HUES48 (cell line): ENCODE measurements around the gene HERC2.

Experiments
- H3K27ac ChIP-seq: one replicate; pipeline ENCODE4 v1.7.0; 2013; ENCODE audit warnings: low read depth, low read length, inconsistent platforms
- H3K27me3 ChIP-seq: 2 replicates; pipeline ENCODE4 v1.6.1; 2013; ENCODE audit warnings: mild to moderate bottlenecking, low read length; ENCODE audit not compliant: control insufficient read depth, insufficient read depth
- H3K36me3 ChIP-seq: 2 replicates; pipeline ENCODE4 v1.6.1; 2013; ENCODE audit warnings: low read length; ENCODE audit not compliant: control insufficient read depth, insufficient read depth
- H3K4me1 ChIP-seq: 2 replicates; pipeline ENCODE4 v1.6.1; 2013; ENCODE audit warnings: mild to moderate bottlenecking, low read length; ENCODE audit not compliant: control insufficient read depth, insufficient read depth
- H3K4me3 ChIP-seq: 2 replicates; pipeline ENCODE4 v1.5.1; 2013; ENCODE audit warnings: mild to moderate bottlenecking, low read depth, low read length
- H3K9ac ChIP-seq: 2 replicates; pipeline ENCODE4 v1.6.1; 2013; ENCODE audit warnings: mild to moderate bottlenecking, low read depth, low read length, moderate library complexity
- H3K9me3 ChIP-seq: 2 replicates; pipeline ENCODE4 v1.6.1; 2013; ENCODE audit warnings: low read length; ENCODE audit not compliant: control insufficient read depth, insufficient read depth

Gene HERC2

DNA sequence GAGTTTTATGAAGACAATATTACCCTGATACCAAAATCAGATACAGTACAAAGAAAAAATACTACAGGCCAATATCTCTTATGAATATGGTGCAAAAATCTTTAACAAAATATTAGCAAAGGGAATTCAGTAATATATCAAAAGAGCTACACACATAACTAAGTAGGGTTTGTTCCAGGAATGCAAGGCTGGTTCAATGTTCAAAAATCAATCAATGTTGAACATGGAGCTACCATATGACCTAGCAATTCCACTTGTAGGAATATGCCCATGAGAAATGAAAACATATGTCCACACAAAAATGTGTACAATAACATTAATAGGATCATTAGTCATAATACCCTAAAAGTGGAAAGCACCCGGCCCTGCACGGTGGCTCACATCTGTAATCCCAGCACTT lies 230.7 kb downstream of the HERC2 start:
- no peaks in the 10 kb centered on the region for H3K36me3 ChIP-seq
- no peak overlapping the region for H3K4me3 ChIP-seq
- H3K27me3 ChIP-seq = peaks cover 38% of the 10 kb centered on the region
- H3K9ac ChIP-seq = no peak overlapping the region
- no peaks in the 10 kb centered on the region for H3K9me3 ChIP-seq
- no peak overlapping the region for H3K27ac ChIP-seq
- no peaks in the 10 kb centered on the region for H3K4me1 ChIP-seq

GRCh38 chr15:28086175-28086703 lies 235.7 kb downstream of the HERC2 start:
- no peak overlapping the region for H3K4me3 ChIP-seq
- no peaks in the 10 kb centered on the region for H3K36me3 ChIP-seq
- no peak overlapping the region for H3K27ac ChIP-seq
- no peaks in the 10 kb centered on the region for H3K9me3 ChIP-seq
- H3K27me3 ChIP-seq = no peaks in the 10 kb centered on the region
- H3K4me1 ChIP-seq = no peaks in the 10 kb centered on the region
- no peak overlapping the region for H3K9ac ChIP-seq

DNA sequence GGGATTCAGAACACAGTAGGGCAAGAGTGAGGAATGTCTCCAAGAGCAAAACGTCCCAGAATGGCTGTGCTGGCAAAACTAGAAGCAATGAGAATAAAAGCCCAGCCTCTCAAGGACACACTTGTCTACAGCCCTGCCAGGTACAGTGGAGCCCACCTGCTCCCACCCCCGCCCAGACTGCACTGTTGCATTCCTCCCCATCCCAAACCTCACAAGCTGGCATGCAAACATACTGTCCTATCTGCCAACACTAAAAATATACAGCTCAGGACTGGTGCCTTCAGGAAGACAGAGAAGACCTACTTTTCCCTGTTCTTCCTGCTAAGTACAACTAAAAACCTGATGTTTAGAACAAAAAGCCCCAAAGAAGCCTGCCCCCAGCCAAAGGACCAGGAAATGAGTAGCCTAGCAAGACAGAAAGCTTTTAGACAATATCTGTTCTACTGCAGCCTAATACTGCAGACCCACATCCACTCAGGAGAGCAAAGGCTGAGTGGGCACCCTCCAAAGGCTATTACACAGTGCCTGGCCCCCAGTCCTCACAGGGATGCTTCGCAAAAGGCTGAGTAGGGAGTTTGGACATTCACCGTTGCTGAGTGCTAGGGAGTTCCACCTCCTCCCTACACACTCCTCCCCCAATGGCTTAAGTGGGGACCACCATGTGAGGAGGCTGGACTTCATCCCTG lies 236.3 kb downstream of the HERC2 start:
- Histone ChIP-seq H3K27me3 (no peaks in the 10 kb centered on the region), H3K9ac (no peak overlapping the region), H3K36me3 (no peaks in the 10 kb centered on the region), H3K4me1 (no peaks in the 10 kb centered on the region), H3K4me3 (no peak overlapping the region), H3K9me3 (no peaks in the 10 kb centered on the region), H3K27ac (no peak overlapping the region)

- H3K4me1 ChIP-seq = no peaks in the 10 kb centered on the region
- H3K9ac ChIP-seq = no peak overlapping the region
- no peaks in the 10 kb centered on the region for H3K36me3 ChIP-seq
- no peak overlapping the region for H3K27ac ChIP-seq
- H3K9me3 ChIP-seq = no peaks in the 10 kb centered on the region
- no peak overlapping the region for H3K4me3 ChIP-seq
- no peaks in the 10 kb centered on the region for H3K27me3 ChIP-seq
Measured at GRCh38 chr15:28084547-28084946, 237.4 kb downstream of the HERC2 start.

DNA sequence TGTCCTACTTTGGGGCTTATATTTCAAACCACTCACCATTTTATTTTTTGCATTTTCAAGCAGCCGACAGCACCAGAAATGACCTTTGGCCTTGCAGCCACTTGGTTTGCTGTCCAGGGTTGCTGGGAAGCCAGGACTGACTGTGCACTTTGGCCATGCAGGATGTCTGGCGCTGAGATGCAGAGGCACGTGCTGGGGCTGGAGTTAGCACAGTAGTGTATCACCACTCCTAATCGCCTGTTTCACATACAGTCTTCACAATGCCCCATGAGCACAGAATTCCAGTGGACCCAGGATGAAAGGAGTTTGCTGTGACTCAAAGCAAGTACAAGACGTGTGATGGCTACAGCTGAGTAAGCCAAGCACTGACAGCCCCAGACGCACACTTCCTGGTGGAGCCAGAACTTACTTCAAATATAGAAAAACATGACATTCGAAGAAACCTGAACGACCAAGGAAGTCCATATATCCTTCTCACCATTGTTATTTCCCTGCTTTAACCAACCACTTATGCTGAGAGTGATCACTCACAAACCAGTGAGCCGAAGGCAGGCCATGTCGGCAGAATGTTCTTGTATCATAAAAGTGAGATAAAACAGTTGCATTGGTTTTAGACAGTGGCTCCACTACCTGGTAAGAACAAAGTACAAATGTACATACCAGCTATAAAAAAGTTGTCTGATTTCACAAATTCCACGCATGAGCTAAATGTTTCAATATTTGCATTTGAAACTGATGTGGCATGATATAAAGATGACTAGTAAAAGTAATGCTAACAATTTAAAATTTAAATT lies 238.9 kb downstream of the HERC2 start:
- Histone ChIP-seq H3K4me3 (no peak overlapping the region), H3K36me3 (no peaks in the 10 kb centered on the region), H3K27me3 (no peaks in the 10 kb centered on the region), H3K9me3 (no peaks in the 10 kb centered on the region), H3K9ac (no peak overlapping the region), H3K4me1 (no peaks in the 10 kb centered on the region), H3K27ac (no peak overlapping the region)

DNA sequence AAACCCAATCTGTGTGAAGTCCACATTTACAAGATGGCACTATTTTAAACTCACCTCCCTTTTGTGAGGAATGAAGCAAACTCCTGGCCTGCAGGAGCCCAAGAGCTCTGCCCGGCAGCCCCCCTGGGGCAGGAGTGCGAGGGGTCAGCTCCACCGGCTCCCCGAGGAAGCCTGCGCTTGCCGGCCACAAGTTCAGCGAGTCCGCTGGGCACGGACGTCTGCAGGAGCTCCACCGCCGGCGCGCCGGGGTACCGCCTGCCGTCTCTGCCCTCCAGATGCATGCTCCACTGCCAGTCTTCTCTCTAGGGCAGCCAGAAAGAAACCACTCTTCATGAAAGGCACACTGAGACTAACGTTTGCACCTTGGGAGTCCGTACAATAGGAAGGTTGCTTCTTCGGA lies 240.4 kb downstream of the HERC2 start:
- H3K9ac ChIP-seq = no peak overlapping the region
- H3K4me3 ChIP-seq = no peak overlapping the region
- no peaks in the 10 kb centered on the region for H3K4me1 ChIP-seq
- H3K27me3 ChIP-seq = no peaks in the 10 kb centered on the region
- no peaks in the 10 kb centered on the region for H3K36me3 ChIP-seq
- no peaks in the 10 kb centered on the region for H3K9me3 ChIP-seq
- no peak overlapping the region for H3K27ac ChIP-seq

DNA sequence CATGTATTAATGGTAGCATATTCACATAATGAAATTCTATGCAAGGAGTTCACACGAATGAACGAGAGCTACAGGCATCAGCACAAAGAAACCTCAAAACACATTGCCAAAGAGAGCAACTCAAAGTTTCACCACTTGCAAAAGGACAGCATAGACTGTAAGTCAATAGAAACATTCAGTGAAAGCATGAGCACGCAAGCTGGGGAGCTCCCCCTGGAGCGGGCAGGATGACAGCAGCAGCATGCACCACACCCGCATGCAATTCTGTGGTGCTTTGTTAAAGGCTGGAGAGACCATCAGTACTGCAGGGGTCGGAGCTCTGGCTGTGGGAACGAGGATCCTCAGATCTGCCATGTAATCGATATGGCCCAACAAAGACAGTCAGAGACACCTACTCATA lies 241.6 kb downstream of the HERC2 start:
- no peaks in the 10 kb centered on the region for H3K36me3 ChIP-seq
- H3K9ac ChIP-seq = no peak overlapping the region
- H3K9me3 ChIP-seq = no peaks in the 10 kb centered on the region

GRCh38 chr15:28079313-28079969 lies 242.5 kb downstream of the HERC2 start:
- no peaks in the 10 kb centered on the region for H3K4me1 ChIP-seq

More for the DNA sequence above, 241.6 kb downstream of the HERC2 start:
- no peak overlapping the region for H3K27ac ChIP-seq
- H3K27me3 ChIP-seq = no peaks in the 10 kb centered on the region
- H3K4me1 ChIP-seq = no peaks in the 10 kb centered on the region
- no peak overlapping the region for H3K4me3 ChIP-seq

DNA sequence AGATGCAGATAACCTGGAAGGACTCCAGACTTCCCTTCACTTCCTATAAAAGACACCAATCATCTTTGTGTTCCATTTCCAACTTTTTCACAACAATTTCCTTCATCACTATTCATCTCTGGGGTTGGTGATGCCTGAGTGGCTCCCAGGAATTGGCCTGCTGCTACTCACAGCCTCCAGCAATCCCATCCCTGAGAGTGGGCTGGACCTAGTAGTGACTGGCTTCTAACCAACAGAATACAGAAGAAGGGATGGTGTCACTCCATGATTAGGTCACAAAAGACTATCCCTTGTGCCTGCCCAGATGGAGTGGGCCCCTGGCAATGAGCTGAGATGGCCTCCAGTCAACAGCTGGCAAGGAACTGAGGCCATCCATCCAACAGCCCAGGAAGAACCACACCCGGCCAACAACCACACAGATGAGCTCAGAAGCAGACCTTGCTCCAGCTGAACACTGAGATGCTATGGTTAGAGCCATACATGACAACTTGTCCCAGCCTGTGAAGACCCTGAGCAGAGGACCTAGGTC lies 243.7 kb downstream of the HERC2 start:
- Histone ChIP-seq H3K9me3 (no peaks in the 10 kb centered on the region), H3K36me3 (no peaks in the 10 kb centered on the region), H3K9ac (no peak overlapping the region), H3K27ac (no peak overlapping the region), H3K4me3 (no peak overlapping the region), H3K4me1 (no peaks in the 10 kb centered on the region), H3K27me3 (no peaks in the 10 kb centered on the region)

More at GRCh38 chr15:28079313-28079969, 242.5 kb downstream of the HERC2 start:
- H3K9ac ChIP-seq = no peak overlapping the region
- no peaks in the 10 kb centered on the region for H3K36me3 ChIP-seq
- H3K27ac ChIP-seq = no peak overlapping the region
- H3K9me3 ChIP-seq = no peaks in the 10 kb centered on the region
- H3K4me3 ChIP-seq = no peak overlapping the region
- no peaks in the 10 kb centered on the region for H3K27me3 ChIP-seq

GRCh38 chr15:28075573-28075972 lies 246.4 kb downstream of the HERC2 start:
- H3K9ac ChIP-seq = no peak overlapping the region
- no peak overlapping the region for H3K27ac ChIP-seq
- no peaks in the 10 kb centered on the region for H3K4me1 ChIP-seq
- H3K36me3 ChIP-seq = no peaks in the 10 kb centered on the region
- H3K27me3 ChIP-seq = no peaks in the 10 kb centered on the region
- no peaks in the 10 kb centered on the region for H3K9me3 ChIP-seq
- H3K4me3 ChIP-seq = no peak overlapping the region
